ENCODE measurements around the gene UPB1. TPM values are rescaled to one million over a fixed set of nuclear protein-coding genes. Genes with fewer than 3 reads are reported as not detected.
A peak's percentile ranks its signal among the peaks of the same experiment; 100 is the strongest.

The UPB1 gene
- total RNA-seq, 2 donors from 2014 or later = 1.5 TPM; not detected in 1

- H3K27me3 Mint-ChIP-seq = no peaks in the 10 kb centered on the region
- no peaks in the 10 kb centered on the region for H3K9me3 Mint-ChIP-seq
- H3K27ac Mint-ChIP-seq = peak overlapping the region; percentile 75
- no peak overlapping the region for H3K4me3 Mint-ChIP-seq
- ATAC-seq (replicated peaks) = no peak
- H3K36me3 Mint-ChIP-seq (ENCODE audit: low read depth) = no peaks in the 10 kb centered on the region
- peaks cover 5% of the 10 kb centered on the region for H3K4me1 Mint-ChIP-seq
These were observed 29.2 kb upstream of the UPB1 start for GRCh38 chr22:24465975-24466374.

- Mint-ChIP-seq H3K9me3 (no peaks in the 10 kb centered on the region), H3K4me1 (peaks cover 5% of the 10 kb centered on the region), H3K27ac (no peak overlapping the region), H3K36me3 (ENCODE audit: low read depth) (no peaks in the 10 kb centered on the region), H3K27me3 (no peaks in the 10 kb centered on the region), H3K4me3 (no peak overlapping the region)
- no peak for ATAC-seq (replicated peaks)
These were observed 28.3 kb upstream of the UPB1 start for GRCh38 chr22:24466716-24467328.

- H3K36me3 Mint-ChIP-seq (ENCODE audit: low read depth) = no peaks in the 10 kb centered on the region
- peaks cover 5% of the 10 kb centered on the region for H3K4me1 Mint-ChIP-seq
- H3K4me3 Mint-ChIP-seq = no peak overlapping the region
- ATAC-seq (replicated peaks) = no peak
- H3K27me3 Mint-ChIP-seq = no peaks in the 10 kb centered on the region
- H3K27ac Mint-ChIP-seq = no peak overlapping the region
- no peaks in the 10 kb centered on the region for H3K9me3 Mint-ChIP-seq
These were observed 27.8 kb upstream of the UPB1 start for GRCh38 chr22:24467340-24467739.

- no peak for ATAC-seq (replicated peaks)
- H3K4me1 Mint-ChIP-seq = no peaks in the 10 kb centered on the region
- H3K4me3 Mint-ChIP-seq = no peak overlapping the region
- H3K27ac Mint-ChIP-seq = no peak overlapping the region
- H3K36me3 Mint-ChIP-seq (ENCODE audit: low read depth) = no peaks in the 10 kb centered on the region
- no peaks in the 10 kb centered on the region for H3K27me3 Mint-ChIP-seq
- no peaks in the 10 kb centered on the region for H3K9me3 Mint-ChIP-seq
These were observed 23.6 kb upstream of the UPB1 start for GRCh38 chr22:24471570-24471969.

GRCh38 chr22:24473284-24473683 lies 21.8 kb upstream of the UPB1 start:
- H3K27ac Mint-ChIP-seq = no peak overlapping the region
- no peaks in the 10 kb centered on the region for H3K4me1 Mint-ChIP-seq
- no peak for ATAC-seq (replicated peaks)
- no peaks in the 10 kb centered on the region for H3K9me3 Mint-ChIP-seq
- H3K36me3 Mint-ChIP-seq (ENCODE audit: low read depth) = no peaks in the 10 kb centered on the region
- no peaks in the 10 kb centered on the region for H3K27me3 Mint-ChIP-seq
- H3K4me3 Mint-ChIP-seq = no peak overlapping the region

- ATAC-seq (replicated peaks) = no peak
- Mint-ChIP-seq H3K4me1 (no peaks in the 10 kb centered on the region), H3K27ac (no peak overlapping the region), H3K9me3 (no peaks in the 10 kb centered on the region), H3K4me3 (no peak overlapping the region), H3K27me3 (no peaks in the 10 kb centered on the region), H3K36me3 (ENCODE audit: low read depth) (no peaks in the 10 kb centered on the region)
These were observed 20.9 kb upstream of the UPB1 start for GRCh38 chr22:24474221-24474620.

- H3K27me3 Mint-ChIP-seq = no peaks in the 10 kb centered on the region
- no peaks in the 10 kb centered on the region for H3K4me1 Mint-ChIP-seq
- no peaks in the 10 kb centered on the region for H3K9me3 Mint-ChIP-seq
- H3K36me3 Mint-ChIP-seq (ENCODE audit: low read depth) = no peaks in the 10 kb centered on the region
- H3K27ac Mint-ChIP-seq = no peak overlapping the region
- ATAC-seq (replicated peaks) = no peak
- H3K4me3 Mint-ChIP-seq = no peak overlapping the region
These were observed 20.4 kb upstream of the UPB1 start for GRCh38 chr22:24474649-24475255.

GRCh38 chr22:24481641-24482040 lies 13.5 kb upstream of the UPB1 start:
- H3K4me3 Mint-ChIP-seq = no peak overlapping the region
- no peaks in the 10 kb centered on the region for H3K36me3 Mint-ChIP-seq (ENCODE audit: low read depth)
- ATAC-seq (replicated peaks) = no peak
- no peaks in the 10 kb centered on the region for H3K9me3 Mint-ChIP-seq
- no peaks in the 10 kb centered on the region for H3K27me3 Mint-ChIP-seq
- peaks cover 5% of the 10 kb centered on the region for H3K4me1 Mint-ChIP-seq
- no peak overlapping the region for H3K27ac Mint-ChIP-seq

- H3K4me1 Mint-ChIP-seq = peaks cover 11% of the 10 kb centered on the region
- no peaks in the 10 kb centered on the region for H3K9me3 Mint-ChIP-seq
- no peak for ATAC-seq (replicated peaks)
- H3K36me3 Mint-ChIP-seq (ENCODE audit: low read depth) = no peaks in the 10 kb centered on the region
- H3K27ac Mint-ChIP-seq = no peak overlapping the region
- H3K27me3 Mint-ChIP-seq = no peaks in the 10 kb centered on the region
- no peak overlapping the region for H3K4me3 Mint-ChIP-seq
These were observed 12.6 kb upstream of the UPB1 start for GRCh38 chr22:24482575-24482974.

- Mint-ChIP-seq H3K27me3 (no peaks in the 10 kb centered on the region), H3K27ac (no peak overlapping the region), H3K4me3 (no peak overlapping the region), H3K4me1 (peaks cover 11% of the 10 kb centered on the region), H3K9me3 (no peaks in the 10 kb centered on the region), H3K36me3 (ENCODE audit: low read depth) (no peaks in the 10 kb centered on the region)
- ATAC-seq (replicated peaks) = no peak
These were observed 12.1 kb upstream of the UPB1 start for GRCh38 chr22:24482998-24483397.

- H3K4me3 Mint-ChIP-seq = no peak overlapping the region
- H3K4me1 Mint-ChIP-seq = peaks cover 11% of the 10 kb centered on the region
- no peak for ATAC-seq (replicated peaks)
- no peaks in the 10 kb centered on the region for H3K36me3 Mint-ChIP-seq (ENCODE audit: low read depth)
- H3K9me3 Mint-ChIP-seq = no peaks in the 10 kb centered on the region
- no peak overlapping the region for H3K27ac Mint-ChIP-seq
- H3K27me3 Mint-ChIP-seq = no peaks in the 10 kb centered on the region
These were observed 11.1 kb upstream of the UPB1 start for GRCh38 chr22:24483976-24484545.

GRCh38 chr22:24485170-24485569 lies 10.0 kb upstream of the UPB1 start:
- no peak overlapping the region for H3K27ac Mint-ChIP-seq
- ATAC-seq (replicated peaks) = no peak
- no peaks in the 10 kb centered on the region for H3K36me3 Mint-ChIP-seq (ENCODE audit: low read depth)
- no peaks in the 10 kb centered on the region for H3K9me3 Mint-ChIP-seq
- peaks cover 11% of the 10 kb centered on the region for H3K4me1 Mint-ChIP-seq
- H3K27me3 Mint-ChIP-seq = no peaks in the 10 kb centered on the region
- no peak overlapping the region for H3K4me3 Mint-ChIP-seq

GRCh38 chr22:24485608-24486007 lies 9.5 kb upstream of the UPB1 start:
- peaks cover 11% of the 10 kb centered on the region for H3K4me1 Mint-ChIP-seq
- no peaks in the 10 kb centered on the region for H3K36me3 Mint-ChIP-seq (ENCODE audit: low read depth)
- H3K9me3 Mint-ChIP-seq = no peaks in the 10 kb centered on the region
- ATAC-seq (replicated peaks) = no peak
- H3K27me3 Mint-ChIP-seq = no peaks in the 10 kb centered on the region
- no peak overlapping the region for H3K27ac Mint-ChIP-seq
- no peak overlapping the region for H3K4me3 Mint-ChIP-seq

GRCh38 chr22:24486501-24486921 lies 8.6 kb upstream of the UPB1 start:
- H3K4me1 Mint-ChIP-seq = peaks cover 11% of the 10 kb centered on the region
- H3K4me3 Mint-ChIP-seq = peak overlapping the region; percentile 38
- H3K36me3 Mint-ChIP-seq (ENCODE audit: low read depth) = no peaks in the 10 kb centered on the region
- H3K27ac Mint-ChIP-seq = peak overlapping the region; percentile 66
- peak; percentile 97 for ATAC-seq (replicated peaks)
- no peaks in the 10 kb centered on the region for H3K9me3 Mint-ChIP-seq
- no peaks in the 10 kb centered on the region for H3K27me3 Mint-ChIP-seq

GRCh38 chr22:24489011-24489410 lies 6.1 kb upstream of the UPB1 start:
- Mint-ChIP-seq H3K36me3 (ENCODE audit: low read depth) (no peaks in the 10 kb centered on the region), H3K4me1 (peaks cover 11% of the 10 kb centered on the region), H3K4me3 (no peak overlapping the region), H3K27ac (no peak overlapping the region), H3K27me3 (peaks cover 5% of the 10 kb centered on the region), H3K9me3 (no peaks in the 10 kb centered on the region)
- ATAC-seq (replicated peaks) = no peak
